Activated T-helper 2 cell treated with anti-CD3 and anti-CD28 coated beads, Interferon-gamma antibody, Interleukin-2, Interleukin-4, amounts not matched to agents 10 μg/mL and 5 μg/mL and 100 μg/mL, durations not matched to agents 14 hours and 24 hours and 36 hours (primary cell): ENCODE measurements around the gene CDH23. TPM values are rescaled to one million over a fixed set of nuclear protein-coding genes. Genes with fewer than 3 reads are reported as not detected.
"Not testable (repeated sequence)": the region's sequence is repeated elsewhere in the genome, so short reads cannot be mapped to it uniquely, and the experiment has no call there.

Experiments
- DNase-seq: peaks from one replicate; pipeline ENCODE4 v3.0.0; 2021; ENCODE audit warnings: low spot score
- H3K27ac Mint-ChIP-seq: one replicate; pipeline ENCODE4 v1.8.0; 2021; ENCODE audit warnings: mixed read lengths
- H3K27me3 Mint-ChIP-seq: one replicate; pipeline ENCODE4 v1.8.0; 2021; ENCODE audit warnings: low read depth, mixed read lengths
- H3K36me3 Mint-ChIP-seq: one replicate; pipeline ENCODE4 v1.8.0; 2021; ENCODE audit warnings: low read depth, mixed read lengths
- H3K4me1 Mint-ChIP-seq: one replicate; pipeline ENCODE4 v1.8.0; 2021; ENCODE audit warnings: low read depth, mixed read lengths
- H3K4me3 Mint-ChIP-seq: one replicate; pipeline ENCODE4 v1.8.0; 2021; ENCODE audit warnings: low read depth, mild to moderate bottlenecking, moderate library complexity, mixed read lengths
- H3K9me3 Mint-ChIP-seq: one replicate; pipeline ENCODE4 v1.8.0; 2021; ENCODE audit warnings: mixed read lengths
- intact Hi-C: fragments of 100-400 bp; cut with micrococcal nuclease; formaldehyde crosslinking; loops from one replicate; pipeline ENCODE4 v1.15.1; 2023
- total RNA-seq: library from RNA; stranded (reverse); gene quantifications from 2 replicates; pipeline ENCODE4 v1.2.3, GENCODE V29; 2022

CDH23 gene
- 0.44 and 0.55 TPM in 2 replicates for total RNA-seq

DNA sequence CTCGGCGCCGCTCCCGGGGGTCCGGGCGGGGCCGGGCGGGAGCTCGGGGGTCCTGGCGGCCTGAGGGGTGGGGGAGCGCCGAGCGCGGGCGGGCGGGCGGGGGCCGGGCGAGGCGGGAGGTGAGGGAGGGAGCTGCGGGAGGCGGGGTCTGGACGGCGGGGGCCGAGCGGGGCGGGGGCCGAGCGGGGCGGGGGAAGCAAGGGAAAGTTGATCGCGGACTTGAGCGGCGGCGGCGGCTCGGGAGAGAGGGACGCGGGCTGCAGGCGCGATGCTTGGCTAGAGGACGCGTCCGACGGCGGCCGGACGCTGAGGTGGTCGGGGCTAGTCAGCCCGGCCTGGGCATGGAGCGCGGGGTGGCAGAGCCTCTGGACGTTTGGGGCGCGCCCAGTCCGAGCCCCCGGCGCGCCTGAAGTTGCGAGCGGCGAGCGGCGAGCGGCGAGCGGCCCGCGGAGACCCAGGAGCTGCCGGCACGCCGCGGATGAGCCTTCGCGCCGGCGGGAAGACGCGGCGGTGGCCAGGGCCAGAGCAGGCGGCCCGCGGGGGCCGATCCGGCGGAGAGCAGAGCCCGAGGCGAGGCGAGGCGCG lies at the start of gene CDH23:
Gene CDH23, plus strand, starts transcription at position 210 of the 585 bp plus-strand sequence. CDS start 42,912 bp downstream, outside the sequence.
- no peak within 1 kb of the TSS for H3K27ac Mint-ChIP-seq
- no peaks in the 10 kb centered on the region for H3K9me3 Mint-ChIP-seq
- no peaks in the 10 kb centered on the region for H3K36me3 Mint-ChIP-seq
- H3K27me3 Mint-ChIP-seq: peaks cover 57% of the 10 kb centered on the region
- peak within 1 kb of the TSS; percentile 5 for H3K4me3 Mint-ChIP-seq
- no peaks in the 10 kb centered on the region for H3K4me1 Mint-ChIP-seq
- intact Hi-C loops: loop anchor here (10.0 kb wide), 1 partner anchor 208 kb away; no protein-coding TSS in a partner anchor
- DNase-seq: no peak

DNA sequence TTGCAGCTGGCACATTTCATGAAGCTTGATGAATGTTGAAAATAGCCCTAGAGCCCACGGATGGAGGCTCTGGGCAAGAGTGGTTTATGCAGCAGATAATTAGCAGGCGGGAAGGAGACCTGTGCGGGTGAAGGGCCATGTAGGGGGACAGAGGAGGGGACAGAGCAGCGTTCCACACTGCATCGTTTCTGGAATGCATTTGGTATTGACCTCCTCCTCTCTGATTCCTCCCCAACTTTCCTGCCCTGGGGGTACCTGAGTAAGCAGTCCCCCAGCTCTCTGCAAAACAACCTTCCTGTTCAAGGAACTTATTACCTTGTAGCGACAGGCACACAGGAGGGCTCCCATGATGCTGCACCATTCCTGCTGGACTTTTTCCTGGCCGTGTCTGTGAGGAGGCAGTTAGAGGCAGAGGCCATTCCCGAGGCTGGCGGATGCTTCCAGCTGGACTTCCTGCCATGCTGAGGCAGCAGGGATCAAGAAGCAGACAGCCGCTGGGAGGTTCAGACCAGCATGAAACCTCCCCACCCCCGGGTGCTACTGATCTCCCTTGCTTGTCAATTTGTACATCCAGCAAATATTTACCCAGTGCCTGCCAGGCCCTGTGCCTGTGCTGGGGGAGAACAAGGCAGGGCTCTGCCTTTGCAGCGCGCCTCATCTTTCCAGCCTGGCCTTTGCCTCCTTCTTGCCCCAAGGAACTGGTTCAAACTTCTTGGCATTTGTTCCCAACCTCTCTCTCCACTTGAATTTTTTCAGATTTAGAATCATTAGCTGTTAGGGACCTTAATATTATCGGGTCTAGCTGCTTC lies 48.9 kb upstream of the CDH23 start:
- intact Hi-C loops: no loop called here
- Mint-ChIP-seq H3K27me3 (no peaks in the 10 kb centered on the region), H3K27ac (no peak overlapping the region), H3K4me3 (no peak overlapping the region), H3K36me3 (no peaks in the 10 kb centered on the region), H3K9me3 (no peaks in the 10 kb centered on the region), H3K4me1 (no peaks in the 10 kb centered on the region)
- no peak for DNase-seq

DNA sequence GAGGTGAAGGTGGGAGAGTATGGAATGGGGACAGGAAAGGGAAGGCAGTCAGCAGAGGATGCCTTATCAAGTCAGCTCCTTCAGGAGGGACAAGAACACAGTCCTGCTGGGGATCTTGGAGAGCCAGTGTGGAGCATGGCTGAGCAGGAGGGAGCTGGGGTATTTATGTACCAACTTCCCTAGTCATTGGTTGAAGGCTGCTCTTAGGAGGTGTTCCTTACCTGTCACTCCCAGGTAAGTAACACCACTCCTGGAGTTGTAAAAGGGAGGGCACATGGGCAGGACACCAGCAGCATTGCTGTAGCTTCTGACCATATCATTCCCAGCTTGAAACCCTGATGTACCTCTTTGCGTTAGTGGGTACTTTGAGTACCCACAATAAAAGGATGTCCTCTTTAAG lies 47.9 kb upstream of the CDH23 start:
- DNase-seq: no peak
- intact Hi-C loops: no loop called here
- Mint-ChIP-seq H3K9me3 (no peaks in the 10 kb centered on the region), H3K27me3 (no peaks in the 10 kb centered on the region), H3K4me1 (no peaks in the 10 kb centered on the region), H3K4me3 (no peak overlapping the region), H3K36me3 (no peaks in the 10 kb centered on the region), H3K27ac (no peak overlapping the region)

DNA sequence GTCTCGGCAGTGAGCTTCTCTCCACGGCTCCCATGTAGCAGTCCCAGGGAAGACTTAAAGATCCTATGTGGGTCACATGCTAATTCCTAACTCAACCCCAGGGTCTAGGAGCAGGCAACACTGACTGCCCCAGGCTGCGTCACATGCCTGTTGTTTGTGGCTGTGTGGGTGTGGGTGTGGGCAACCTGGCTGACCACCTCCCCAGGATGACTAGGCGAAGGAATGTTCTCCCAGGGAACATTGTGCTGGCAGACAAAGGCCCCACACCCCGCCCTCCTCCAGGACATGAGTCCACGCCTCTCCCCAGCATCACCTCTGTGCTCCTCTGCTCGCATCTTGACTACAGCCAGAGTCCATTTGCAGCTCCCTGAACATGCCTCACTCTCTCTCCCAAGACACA lies 47.3 kb upstream of the CDH23 start:
- Mint-ChIP-seq H3K36me3 (no peaks in the 10 kb centered on the region), H3K4me3 (no peak overlapping the region), H3K9me3 (no peaks in the 10 kb centered on the region), H3K27ac (no peak overlapping the region), H3K27me3 (no peaks in the 10 kb centered on the region), H3K4me1 (no peaks in the 10 kb centered on the region)
- DNase-seq: no peak
- intact Hi-C loops: no loop called here

DNA sequence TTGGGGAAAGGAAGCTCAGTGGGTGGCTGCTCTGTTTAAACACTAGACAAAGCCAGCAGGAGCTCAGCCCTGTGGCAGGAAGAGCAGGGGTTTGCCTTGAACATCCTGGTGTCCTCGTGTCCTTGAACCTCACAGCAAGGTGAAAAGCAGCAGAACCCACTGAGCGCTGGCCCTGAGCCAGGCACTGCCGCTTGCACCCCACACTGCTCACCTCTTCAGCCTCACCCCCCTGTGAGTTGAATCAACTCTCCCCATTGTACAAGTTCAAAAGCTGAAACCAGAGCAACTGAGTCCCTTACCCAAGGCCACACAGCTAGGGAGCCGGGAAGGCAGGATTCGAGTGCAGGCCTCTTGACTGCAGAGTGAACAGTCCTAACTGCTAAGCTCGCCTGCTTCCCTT lies 45.6 kb upstream of the CDH23 start:
- Mint-ChIP-seq H3K27me3 (no peaks in the 10 kb centered on the region), H3K27ac (no peak overlapping the region), H3K9me3 (no peaks in the 10 kb centered on the region), H3K4me1 (no peaks in the 10 kb centered on the region), H3K4me3 (no peak overlapping the region), H3K36me3 (no peaks in the 10 kb centered on the region)
- no peak for DNase-seq
- intact Hi-C loops: no loop called here

DNA sequence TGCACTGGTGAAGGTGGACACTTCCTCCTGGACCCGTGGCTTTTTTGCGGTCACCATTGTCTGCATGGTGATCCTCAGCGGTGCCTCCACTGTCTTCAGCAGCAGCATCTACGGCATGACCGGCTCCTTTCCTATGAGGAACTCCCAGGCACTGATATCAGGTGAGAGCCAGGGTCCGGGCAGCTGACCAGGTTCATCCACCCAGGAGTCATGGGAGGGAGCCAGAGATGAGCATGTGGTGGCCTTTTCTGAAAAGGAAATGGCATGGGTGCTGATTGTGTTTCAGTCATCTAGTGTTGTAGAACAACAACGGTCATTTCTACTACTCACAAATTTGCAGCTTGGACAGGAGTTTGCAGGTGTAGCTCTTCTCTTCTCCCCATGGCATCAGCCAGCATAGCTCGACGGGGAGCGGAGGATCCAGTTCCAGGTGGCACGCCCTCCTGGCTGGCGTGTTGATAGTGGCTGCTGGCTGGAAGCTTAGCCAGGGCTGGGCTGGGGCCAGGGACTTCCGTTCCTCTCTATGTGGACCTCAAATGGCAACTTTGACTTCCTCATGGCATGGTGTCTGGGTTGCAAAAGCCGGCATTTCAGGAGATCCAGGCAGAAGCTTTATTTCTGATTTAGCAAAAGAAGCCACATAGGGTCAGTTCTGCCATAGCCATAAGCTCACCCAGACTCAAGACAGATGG lies 44.9 kb upstream of the CDH23 start:
- intact Hi-C loops: no loop called here
- Mint-ChIP-seq H3K4me3 (no peak overlapping the region), H3K36me3 (no peaks in the 10 kb centered on the region), H3K4me1 (no peaks in the 10 kb centered on the region), H3K9me3 (no peaks in the 10 kb centered on the region), H3K27me3 (no peaks in the 10 kb centered on the region), H3K27ac (no peak overlapping the region)
- DNase-seq: no peak

DNA sequence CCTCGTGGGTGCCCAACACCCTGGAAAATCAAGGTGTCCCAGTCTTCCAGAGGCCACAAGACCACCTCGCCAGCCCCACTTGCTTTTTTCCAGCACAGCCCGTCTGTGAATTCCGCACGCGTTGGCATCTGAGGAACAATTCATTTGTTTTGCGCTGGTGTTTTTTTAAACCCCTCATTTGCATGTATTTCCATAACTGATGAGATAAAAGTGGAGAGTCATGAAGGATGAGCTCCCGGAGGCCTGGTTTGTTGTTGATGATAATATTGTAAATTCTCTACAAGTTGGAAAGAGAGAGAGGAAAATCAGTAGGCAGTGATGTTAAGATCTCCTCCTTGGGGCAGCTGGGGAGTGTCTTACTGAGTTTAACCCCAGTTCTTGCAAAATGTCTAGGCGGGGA lies 43.1 kb upstream of the CDH23 start:
- Mint-ChIP-seq H3K4me1 (no peaks in the 10 kb centered on the region), H3K9me3 (no peaks in the 10 kb centered on the region), H3K27me3 (no peaks in the 10 kb centered on the region), H3K36me3 (no peaks in the 10 kb centered on the region), H3K27ac (no peak overlapping the region), H3K4me3 (no peak overlapping the region)
- DNase-seq: no peak
- intact Hi-C loops: no loop called here

DNA sequence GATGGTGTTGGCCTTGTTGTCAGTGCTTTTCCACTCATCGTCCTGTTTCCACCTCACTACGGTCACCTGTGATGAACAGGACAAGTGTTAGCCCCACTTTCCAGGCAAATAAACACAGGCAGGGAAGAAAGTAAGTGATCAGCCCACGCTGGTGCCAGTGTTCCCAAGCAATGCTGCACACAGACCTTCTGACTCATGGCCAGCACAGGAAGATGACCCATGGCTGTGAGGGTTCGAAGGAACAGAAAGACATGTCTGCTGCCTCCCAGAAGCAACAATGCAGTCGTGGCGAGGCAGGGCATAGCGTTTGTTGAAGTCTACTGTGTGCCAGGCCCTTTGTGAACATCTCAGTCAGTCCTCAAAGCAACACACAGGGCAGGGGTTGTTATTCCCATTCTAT lies 41.9 kb upstream of the CDH23 start:
- no peak overlapping the region for H3K4me3 Mint-ChIP-seq
- no peaks in the 10 kb centered on the region for H3K9me3 Mint-ChIP-seq
- no peaks in the 10 kb centered on the region for H3K4me1 Mint-ChIP-seq
- H3K27ac Mint-ChIP-seq: no peak overlapping the region
- intact Hi-C loops: no loop called here
- H3K36me3 Mint-ChIP-seq: no peaks in the 10 kb centered on the region
- no peak for DNase-seq
- H3K27me3 Mint-ChIP-seq: no peaks in the 10 kb centered on the region

DNA sequence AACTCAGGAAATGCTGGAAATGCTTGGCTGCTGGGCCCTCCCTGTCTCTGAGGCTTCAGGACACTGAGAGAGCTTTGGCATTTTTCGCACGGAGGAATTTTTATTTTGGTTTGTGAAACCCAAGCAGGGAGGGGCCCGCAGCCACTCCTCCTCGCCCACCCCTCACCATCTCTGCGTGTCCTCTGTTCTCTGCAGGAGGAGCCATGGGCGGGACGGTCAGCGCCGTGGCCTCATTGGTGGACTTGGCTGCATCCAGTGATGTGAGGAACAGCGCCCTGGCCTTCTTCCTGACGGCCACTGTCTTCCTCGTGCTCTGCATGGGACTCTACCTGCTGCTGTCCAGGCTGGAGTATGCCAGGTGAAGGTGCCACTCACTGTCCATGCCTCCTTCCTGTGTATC lies 40.8 kb upstream of the CDH23 start:
- Mint-ChIP-seq H3K4me3 (no peak overlapping the region), H3K9me3 (no peaks in the 10 kb centered on the region), H3K36me3 (no peaks in the 10 kb centered on the region), H3K27me3 (no peaks in the 10 kb centered on the region), H3K4me1 (no peaks in the 10 kb centered on the region), H3K27ac (no peak overlapping the region)
- intact Hi-C loops: no loop called here
- no peak for DNase-seq

DNA sequence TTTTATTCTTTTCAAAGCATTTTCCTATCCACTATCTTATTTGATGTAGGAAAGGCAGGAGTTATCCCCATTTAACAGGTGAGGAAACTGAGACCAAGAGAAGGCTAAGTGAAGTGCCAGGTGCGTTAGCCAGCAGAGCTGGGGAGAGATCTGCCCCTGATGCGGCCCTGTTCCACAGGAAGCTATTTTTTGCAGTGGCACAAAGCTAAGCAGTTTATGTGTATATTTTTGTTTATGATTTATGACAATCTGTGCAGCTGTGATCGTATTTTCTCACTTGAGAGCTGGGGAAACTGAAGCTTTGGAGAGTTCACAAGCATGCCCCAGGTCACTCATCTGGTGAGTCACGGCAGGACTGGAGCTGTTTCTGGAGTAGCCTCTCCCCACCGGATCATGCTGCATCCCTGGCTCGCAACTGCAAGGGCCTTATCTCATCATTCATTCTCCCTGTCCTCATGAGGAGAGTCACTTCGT lies 38.9 kb upstream of the CDH23 start:
- intact Hi-C loops: no loop called here
- H3K4me3 Mint-ChIP-seq: no peak overlapping the region
- no peaks in the 10 kb centered on the region for H3K27me3 Mint-ChIP-seq
- no peaks in the 10 kb centered on the region for H3K9me3 Mint-ChIP-seq
- no peaks in the 10 kb centered on the region for H3K4me1 Mint-ChIP-seq
- no peaks in the 10 kb centered on the region for H3K36me3 Mint-ChIP-seq
- no peak for DNase-seq
- no peak overlapping the region for H3K27ac Mint-ChIP-seq

DNA sequence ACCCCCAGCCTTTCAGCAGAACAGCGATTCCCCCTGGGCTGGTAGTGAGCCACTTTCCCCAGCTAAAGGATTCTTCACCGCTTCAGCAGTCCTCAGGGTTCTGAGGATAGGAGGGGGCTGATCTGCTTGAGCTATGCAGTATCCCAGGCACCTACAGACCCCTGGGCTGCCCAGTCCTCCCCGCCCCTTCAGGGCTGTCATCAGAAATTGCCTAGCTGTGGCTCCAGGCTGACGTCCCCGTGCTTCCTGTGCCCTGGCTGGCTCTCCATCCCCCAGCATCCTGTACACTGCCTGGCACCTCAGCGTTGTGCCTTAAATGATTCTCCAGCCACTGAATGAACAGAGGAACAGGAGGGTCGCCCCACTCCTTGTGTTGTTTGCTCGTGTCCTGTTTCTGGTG lies 38.4 kb upstream of the CDH23 start:
- Mint-ChIP-seq H3K4me3 (no peak overlapping the region), H3K27me3 (no peaks in the 10 kb centered on the region), H3K4me1 (no peaks in the 10 kb centered on the region), H3K27ac (no peak overlapping the region), H3K36me3 (no peaks in the 10 kb centered on the region), H3K9me3 (no peaks in the 10 kb centered on the region)
- no peak for DNase-seq
- intact Hi-C loops: no loop called here

DNA sequence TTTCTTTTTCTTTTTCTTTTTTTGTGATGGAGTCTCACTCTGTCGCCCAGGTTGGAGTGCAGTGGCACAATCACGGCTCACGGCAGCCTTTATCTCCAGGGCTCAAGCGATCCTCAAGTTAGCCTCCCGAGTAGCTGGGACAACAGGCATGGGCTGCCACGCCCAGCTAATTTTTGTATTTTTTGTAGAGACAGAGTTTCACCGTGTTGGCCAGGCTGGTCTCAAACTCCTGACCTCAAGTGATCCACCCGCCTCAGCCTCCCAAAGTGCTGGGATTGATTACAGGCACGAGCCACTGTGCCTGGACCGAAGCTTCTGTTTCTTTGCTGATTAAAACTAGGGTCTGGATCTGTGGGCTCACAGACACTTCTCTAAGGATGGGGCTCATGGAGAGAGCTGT lies 37.8 kb upstream of the CDH23 start:
- H3K27me3 Mint-ChIP-seq, H3K36me3 Mint-ChIP-seq, H3K27ac Mint-ChIP-seq, DNase-seq, H3K4me1 Mint-ChIP-seq, H3K9me3 Mint-ChIP-seq, intact Hi-C loops, H3K4me3 Mint-ChIP-seq: not testable (repeated sequence)
